ENCODE data around the gene PSMD6.

PSMD6 gene

DNA sequence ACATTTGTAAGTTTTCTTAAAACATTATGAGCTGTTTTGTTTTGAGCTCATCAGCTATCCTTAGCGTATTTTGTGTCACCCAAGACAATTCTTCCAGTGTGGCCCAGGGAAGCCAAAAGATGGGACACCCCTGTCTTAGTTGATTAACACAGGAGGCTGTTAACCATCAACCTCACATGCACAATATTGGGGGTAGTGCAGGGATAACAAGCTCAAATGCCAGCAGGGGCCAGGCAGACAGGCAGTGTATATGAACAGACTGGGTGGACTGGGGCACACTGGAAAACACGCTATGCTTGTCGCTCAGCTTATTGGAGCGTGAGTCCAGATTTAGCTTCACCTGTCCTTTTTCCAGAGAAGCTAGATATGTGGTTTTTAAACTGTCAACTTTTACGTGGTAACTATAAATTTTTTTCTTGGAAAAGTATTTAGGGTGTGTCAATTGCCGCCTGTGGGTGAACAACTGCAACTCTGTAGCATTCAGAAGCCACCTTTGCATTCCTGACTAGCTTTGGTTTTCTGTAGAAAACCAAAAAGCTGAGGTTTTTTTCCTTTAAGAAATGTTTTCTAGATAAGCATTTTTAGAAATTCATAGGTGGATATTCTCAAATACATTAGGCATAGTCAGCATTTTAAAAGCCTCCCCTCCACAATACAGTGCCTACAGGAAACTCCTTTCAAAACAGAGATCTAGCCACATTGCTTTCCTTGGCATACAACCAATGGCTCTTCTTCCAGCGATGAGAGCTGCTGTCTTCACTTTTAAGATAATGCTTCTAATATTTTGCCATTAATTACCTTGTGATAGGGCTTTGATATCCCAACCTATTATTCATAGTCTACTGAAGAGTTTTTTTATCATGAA, 14.6 kb downstream of the PSMD6 start:
- DNase-seq (ENCODE audit: low spot score) = no peak

DNA sequence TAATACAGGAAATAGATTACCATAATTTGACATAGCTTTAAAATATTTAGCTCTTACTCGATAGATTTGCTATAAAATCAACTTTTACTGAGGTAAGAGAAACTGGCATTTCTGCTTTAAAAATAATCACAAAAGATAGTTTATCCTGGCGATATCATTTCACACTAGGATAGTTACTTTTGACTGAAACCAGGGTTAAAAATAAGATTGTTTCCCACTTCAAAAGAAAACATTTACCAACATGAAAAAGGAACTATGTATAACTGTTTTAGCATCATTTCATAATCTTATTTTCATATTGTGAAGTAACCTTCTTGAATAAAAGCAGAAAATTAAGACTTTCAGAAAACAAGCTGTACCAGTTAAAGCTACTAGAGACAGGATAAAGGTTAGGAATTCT, 15.3 kb downstream of the PSMD6 start:
- no peak for DNase-seq (ENCODE audit: low spot score)

DNA sequence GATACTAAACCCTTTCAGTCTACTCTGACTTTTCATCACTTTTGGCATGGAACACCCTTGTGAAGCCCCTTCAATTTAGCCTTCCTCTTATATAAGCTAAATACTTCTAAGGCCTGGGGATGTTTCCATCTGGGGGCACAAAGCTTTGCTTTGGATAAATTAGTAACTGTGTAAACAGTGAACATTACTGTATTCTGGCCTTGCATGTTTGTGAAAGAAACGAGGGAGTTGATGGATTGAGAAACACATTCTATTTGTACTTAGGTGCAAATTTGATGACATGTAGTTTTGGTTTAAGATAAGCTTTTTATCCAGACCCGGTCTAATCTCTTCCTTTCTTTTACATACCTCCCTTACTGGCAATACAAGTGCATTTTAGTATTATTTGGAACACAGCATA, 19.7 kb downstream of the PSMD6 start:
- DNase-seq (ENCODE audit: low spot score) = no peak

DNA sequence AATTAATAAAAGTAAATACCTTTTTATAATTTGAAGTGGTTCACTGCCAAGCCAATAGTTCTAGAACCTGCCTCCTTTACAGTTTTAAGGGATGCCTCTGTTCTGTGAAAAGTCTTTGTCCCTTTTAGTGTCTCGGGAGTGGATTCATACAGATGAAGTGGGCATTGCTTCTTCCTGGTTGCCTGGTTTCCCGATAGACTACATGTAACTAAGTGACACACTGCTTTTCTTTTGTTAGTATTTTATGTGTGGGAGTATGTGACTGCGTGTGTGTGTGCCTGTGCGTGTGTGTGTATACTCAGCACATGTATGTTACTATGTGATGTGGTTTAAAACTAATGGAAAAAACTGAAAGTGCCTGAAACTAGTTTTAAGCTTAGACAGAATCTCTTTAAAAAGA, 21.1 kb downstream of the PSMD6 start:
- DNase-seq (ENCODE audit: low spot score) = no peak

DNA sequence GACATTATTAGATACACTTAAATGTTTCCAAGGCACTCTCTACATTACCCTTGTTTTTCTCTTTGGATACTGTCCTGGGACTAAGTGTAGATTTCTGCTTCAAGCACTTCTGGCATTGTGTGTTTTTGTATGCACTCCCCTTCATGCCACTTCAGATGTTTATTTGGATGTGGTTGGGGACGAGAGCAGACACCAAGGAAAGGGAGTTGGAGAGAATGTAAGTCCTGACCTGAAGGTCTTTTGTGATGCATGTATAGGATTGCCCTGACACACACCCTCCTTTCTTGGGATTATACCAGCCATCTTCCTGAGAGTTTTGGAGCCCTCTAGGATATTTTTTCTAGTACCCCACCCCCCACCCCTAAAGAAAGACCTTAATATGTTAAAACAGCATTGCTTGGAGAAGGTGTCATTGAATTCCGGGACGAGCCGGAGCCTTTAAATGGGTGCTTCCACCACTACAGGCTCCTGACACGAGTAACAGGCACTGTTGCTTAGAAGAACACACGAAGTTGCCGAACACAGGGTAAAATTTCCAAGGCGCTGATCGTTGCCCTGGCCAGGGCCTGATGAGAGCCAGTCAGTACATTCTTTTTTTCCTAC, 22.7 kb downstream of the PSMD6 start:
- DNase-seq (ENCODE audit: low spot score) = no peak

DNA sequence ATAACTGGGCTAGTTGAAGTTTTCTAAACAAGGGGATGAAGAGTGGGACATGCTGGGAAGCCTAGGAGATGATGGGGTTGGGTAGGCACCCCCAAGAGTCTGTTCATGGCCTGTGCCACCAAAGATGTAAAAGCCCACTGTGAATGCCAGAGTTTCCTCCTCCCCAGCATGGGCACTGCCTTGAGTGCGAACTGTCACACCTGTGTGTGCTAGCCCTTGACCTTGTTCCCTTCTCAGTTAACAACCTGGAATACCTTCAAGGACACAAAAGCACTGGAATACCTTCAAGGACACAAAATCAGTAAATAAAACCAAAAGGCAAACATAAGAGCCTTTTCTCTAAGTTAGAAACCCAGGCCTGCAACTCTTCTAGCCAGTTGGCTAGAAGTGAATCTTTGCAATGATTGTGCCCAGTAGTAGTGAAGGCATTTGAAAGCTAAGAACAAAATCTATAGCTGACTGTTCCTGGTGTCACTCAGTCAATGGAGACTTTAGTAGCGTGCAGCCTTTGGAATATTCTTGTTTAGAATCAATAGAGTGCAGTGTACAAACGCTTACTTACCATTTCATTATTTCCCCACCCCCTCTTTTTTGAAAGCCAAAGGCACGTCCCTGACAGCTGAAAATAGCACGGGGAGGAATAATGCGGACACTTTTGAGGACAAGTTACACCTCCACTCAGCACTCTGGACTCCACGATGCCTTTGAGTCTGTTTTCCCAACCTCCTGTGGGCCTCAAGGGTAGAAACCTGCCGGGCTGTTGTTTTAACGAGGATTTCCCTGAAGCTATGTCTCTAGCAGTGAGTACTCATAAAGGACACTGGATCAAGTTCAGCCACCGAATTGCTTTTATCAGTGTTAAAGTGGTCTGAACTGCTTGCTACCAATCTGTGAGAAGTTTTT, 24.2 kb downstream of the PSMD6 start:
- no peak for DNase-seq (ENCODE audit: low spot score)

DNA sequence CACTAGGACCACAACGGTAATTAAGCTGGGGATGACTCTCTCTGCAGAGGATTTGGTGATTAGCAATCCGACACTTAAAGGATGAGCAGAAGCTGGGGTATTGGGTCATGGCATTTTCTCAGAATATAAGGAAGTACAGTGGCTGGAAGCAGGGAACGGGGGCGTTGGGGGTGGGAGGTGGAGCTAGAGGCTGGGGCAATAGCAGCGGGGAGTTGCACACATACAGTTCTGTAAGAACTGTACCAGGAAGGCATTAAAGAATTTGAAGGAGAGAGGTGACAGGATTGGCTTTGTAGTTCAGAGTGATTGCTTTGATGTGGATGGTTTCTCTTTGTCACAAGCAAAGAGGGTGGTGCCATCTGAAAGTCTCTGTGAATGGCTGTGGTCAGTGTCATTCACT, 28.2 kb downstream of the PSMD6 start:
- DNase-seq (ENCODE audit: low spot score) = no peak

DNA sequence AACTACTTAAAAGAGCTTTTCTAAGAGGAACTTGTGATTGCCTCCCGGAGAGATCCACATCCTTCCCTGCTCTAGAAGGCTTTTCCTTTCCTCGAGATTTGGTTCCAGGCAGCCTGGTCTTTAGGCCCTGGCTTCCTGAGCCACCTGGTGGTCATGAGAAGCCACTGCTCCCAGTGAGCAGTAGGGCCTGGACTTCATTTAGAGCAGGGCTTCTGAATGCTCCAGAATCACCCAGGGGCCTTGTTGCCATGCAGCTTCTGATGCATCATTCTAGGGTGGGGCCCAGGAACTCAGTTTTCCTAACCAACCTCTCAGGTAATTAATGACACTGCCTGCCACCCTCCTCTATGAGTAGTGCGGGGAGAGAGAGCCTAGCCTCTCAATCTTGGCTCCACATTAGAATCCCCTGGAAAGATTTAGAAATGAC, 29.6 kb downstream of the PSMD6 start:
- DNase-seq (ENCODE audit: low spot score) = peak; percentile 83

DNA sequence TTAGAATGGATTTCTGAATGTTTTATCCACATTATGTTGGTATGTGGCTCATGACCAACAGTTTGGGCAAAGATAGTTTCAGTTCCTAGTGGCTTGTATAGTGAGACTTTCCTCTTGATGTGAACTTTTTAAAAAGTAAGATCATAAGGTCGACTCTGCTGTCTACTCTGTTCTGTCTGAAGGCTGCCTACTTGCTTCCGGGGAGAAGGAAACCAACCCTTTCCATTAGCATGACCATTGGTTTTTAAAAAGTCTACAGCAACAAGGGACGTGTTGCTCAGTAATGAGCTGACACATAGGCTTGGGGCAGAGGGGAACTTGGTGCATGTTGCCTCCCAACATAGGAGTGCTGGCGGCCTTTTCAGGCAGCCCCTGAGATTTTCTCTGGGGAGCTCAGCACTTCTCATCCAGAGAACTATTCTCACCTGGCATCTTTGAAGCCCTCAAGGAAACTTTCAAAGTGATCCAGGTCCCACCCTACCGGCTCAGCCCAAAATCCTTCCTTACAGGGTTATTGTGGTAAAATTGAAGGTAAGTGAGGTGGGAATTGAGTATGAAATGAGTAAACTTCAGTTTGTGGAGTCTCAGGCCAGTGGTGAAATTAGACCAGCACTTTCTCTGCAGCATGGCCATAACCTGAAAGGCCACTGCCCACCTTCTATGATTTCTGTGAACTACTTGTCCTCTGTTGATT, 30.6 kb downstream of the PSMD6 start:
- DNase-seq (ENCODE audit: low spot score) = no peak

DNA sequence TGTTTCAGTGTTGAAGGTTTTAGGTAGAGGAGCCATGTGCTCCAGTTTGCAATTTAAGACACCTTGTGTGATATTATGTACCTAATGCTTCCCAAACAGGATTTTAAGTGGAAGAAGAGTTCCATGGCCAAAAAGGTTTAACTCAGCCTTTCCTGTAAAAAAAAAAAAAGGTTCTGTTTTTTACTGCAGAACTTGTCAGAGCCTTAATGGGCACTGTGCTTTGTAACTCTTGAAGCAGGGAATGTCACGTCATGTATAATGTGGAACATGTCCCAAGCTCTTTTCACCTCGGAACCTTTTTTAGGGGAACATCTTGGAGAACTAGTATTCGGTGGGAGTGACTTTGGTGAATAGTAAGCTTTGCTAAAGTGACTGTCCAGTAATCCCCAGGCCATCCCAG, 31.6 kb downstream of the PSMD6 start:
- no peak for DNase-seq (ENCODE audit: low spot score)

DNA sequence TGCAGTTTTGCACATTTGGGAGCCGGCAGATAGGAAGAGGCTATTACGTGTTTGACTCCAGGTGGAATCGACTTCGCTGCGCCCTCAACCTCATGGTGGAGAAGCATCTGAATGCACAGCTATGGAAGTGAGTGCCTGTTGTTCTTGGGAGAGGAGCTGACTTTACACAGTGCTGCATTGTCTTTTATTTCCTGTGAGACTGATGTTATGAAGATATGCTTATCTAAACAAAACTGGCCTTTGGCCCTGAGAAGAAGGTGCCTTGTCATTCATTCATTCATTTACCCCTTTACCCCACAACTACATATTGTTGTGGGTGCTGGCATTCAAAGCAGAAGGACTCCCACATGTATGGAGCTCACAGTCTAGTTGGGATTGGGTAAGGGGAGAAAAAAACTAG, 32.6 kb downstream of the PSMD6 start:
- peak; percentile 59 for DNase-seq (ENCODE audit: low spot score)

DNA sequence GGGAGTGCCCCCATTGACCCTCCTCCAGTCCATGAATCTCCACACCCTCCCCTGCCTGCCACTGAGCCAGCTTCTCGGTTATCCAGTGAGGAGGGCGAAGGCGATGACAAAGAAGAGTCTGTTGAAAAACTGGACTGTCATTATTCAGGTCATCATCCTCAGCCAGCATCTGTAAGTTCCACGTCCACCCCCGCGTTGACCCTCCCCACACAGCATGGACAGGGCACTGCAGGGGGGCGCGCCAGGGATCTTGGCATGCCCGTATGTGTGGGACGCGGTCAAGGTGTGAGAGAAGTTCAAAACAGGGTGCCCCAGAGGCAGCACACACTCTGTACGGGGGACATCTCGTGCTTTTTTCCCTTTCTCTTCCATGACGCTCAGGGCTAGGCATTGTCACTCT, 33.1 kb downstream of the PSMD6 start:
- DNase-seq (ENCODE audit: low spot score) = no peak

DNA sequence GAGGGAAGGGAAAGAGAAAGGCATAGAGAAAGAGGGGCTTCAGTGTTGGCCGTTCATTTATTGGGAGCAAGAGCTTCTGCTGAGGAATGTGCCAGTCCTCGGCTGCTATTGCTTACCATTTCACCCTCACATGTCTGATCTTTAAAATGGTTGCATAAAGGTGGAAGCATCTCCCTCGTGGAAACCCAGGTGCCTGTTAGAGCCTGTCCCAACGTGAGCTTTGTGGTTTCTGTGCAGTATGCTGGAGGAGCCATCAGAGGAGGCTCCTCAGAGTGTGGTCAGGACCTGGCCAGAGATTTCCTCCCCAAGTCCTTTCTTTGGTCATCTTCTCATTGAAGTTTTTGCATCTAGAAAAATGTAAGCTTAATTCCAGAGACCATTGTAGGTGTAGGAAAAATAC, 34.4 kb downstream of the PSMD6 start:
- DNase-seq (ENCODE audit: low spot score) = no peak

DNA sequence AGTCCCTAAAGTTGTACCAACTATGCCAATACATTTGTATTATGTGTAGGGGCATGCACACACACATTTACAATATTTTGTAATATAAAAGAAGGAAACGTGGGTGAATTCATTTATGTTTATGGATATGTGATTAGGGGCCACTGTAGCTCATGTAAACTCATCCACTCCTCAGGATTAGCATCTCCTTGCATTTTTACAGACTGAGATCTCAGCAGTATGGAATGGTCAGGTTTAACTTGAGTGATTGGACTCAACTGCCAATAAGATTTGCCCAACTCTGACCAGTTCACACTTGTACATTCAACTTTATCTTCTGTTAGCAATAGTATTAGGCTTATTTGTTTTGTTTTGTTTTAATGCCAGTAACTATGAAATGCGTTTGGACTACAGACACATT, 36.5 kb downstream of the PSMD6 start:
- no peak for DNase-seq (ENCODE audit: low spot score)

DNA sequence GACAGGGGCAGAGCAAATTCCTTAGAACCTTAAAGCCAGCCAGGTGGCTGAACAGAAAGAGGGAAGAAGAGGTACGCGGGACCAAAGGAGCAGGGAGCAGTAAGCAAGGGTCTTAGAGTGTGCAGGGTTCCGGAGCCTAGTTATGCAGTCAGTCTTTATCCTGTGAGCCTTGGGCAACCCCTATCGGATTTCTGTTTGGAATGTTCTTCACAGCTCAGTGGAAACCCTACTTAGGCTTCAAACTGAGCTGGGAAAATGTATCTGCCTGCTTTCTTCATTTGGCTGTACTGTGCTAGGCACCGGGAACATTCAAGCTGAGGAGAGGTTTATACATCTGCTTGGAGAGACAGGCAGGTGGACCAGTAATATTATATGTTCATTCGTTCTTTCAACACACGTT, 37.1 kb downstream of the PSMD6 start:
- DNase-seq (ENCODE audit: low spot score) = no peak

DNA sequence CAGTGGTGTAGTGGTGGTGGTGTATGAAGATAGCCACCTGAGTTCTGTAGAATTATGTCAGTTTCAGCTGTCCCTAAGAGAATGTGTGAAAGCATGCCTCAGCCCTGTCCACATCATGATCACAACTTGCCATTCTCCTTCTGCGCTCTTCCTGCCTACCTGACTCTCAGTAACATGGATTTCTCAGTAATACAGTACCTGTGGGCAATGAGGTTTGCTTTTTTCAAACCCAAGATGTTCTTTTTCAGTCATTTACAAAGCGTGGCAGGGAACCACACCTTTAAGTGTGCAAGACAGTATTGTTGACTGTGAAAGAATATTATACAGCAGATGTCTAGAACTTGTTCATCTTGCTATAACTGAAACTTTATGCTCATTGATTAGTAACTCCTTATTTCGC, 38.9 kb downstream of the PSMD6 start:
- DNase-seq (ENCODE audit: low spot score) = no peak

DNA sequence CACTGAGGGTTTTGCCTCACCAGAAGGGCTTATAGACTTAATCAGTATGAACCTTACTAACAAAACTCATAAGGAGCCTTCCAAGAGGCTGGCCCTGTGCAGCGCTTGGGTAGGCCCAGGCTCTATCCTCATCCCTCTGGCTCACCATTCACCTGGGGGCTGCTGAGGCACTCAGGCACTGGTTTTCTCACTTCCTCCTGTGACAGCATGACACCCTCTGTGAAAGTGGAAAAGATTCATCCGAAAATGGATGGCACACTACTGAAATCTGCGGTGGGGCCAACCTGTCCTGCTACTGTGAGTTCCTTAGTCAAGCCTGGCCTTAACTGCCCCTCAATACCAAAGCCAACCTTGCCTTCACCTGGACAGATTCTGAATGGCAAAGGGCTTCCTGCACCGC, 41.3 kb downstream of the PSMD6 start:
- no peak for DNase-seq (ENCODE audit: low spot score)

DNA sequence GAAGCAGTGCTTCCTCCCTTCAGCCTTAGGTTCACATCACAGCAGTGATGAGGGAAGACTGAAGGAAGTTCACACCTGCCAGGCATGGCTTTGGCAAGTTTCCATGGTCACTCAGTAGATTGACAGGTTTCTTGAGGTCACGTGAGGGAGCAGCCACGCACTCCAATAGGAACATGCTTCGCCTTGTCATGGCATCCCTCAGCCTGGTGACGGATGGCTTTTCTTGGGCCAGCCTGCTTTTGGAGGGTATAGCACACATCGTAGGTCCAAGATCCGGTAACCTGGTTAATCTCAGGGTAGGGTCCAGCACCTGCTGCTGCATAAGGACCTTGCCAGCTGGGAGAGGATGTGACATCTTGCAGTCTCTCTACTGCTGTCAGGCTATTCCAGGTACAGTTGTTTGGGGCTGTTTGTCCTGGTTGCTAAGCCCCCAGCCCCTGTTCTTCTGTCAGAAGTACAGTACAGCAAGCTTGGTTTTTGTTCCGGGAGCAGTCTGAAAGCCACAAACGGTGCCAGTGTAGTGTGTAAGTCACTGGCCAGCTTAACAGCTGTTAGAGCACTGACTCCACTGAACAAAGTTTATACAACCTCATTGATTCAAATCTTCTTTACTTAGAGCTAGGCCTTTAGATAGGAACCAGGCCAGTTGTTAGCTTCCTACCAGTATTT, 42.3 kb downstream of the PSMD6 start:
- no peak for DNase-seq (ENCODE audit: low spot score)

DNA sequence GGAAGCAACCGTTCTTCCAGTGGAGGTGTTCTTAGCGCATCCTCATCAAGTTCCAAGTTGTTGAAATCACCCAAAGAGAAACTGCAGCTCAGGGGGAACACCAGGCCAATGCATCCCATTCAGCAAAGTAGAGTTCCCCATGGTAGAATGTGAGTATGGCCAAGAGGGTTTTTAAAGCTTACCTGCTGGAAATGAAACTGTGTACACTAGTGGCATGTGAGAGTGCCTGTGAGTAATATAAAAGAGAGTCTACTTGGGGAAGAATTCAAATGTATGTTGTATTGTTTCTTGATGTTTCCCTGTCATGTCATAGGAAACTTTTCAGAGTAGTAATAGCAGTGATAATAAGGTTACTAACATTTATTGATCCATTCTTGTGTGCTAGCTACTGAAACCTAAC, 43.3 kb downstream of the PSMD6 start:
- no peak for DNase-seq (ENCODE audit: low spot score)

DNA sequence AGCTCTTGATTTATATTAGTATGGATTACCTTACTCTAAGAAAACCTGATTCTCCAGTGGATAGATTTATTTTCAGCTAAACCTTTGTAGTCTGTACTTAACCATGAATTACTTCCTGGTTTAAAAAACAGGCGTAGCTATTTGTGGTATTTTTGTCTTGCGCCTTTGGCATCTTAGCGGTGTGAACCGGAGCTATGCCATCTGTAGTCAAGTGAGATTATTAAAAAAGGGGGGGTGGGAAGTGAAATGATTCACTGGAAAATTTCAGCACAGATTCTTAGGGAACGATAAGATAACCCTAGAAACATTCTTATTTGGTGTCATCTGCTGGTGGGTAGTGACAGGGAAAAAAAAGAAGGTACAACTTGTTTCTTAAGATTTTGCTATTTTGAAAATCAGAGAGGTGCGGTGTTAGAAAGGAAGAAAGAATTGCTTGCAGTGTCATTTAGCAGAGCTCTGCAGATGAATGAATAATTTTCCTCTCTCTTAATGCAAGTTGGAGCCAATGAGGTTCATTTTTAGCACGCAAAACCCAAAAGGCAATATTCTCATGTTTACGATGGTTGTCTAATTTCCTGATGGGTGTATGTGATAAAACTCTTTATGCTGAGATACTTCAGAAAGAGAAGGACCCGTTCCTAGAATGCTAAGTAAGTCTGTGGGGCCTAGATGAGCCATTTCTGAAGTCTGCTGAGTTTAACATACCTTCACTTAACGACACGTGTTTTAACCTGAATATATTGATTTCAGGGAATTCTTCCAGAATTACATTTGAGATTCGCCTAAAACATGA, 44.0 kb downstream of the PSMD6 start:
- DNase-seq (ENCODE audit: low spot score) = no peak

DNA sequence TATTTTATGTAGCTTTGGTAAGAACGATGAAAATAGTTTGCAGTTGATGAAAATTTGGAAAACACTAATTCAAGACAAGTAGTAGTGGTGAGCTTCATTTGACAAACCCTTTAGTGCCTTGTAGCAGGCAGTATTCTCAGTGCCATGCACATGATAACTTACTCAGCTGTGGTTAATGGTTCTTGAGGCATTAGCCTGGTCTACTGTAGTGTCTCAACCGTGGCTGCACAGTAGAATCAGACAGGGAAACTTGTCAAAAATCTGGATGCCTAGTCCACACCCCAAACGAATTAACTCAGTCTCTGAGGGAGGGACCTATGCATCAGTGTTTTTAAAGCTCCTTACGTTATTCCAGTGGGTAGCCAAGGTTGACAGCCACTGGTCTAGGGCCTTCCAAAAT, 45.4 kb downstream of the PSMD6 start:
- DNase-seq (ENCODE audit: low spot score) = no peak

All from COLO829 (cell line).